OCI-LY3 (cell line): ENCODE measurements around the gene CAMK2B.

Experiments
- EZH2phosphoT487 ChIP-seq: fragments of 200-600 bp; shearing (Covaris generic); IDR thresholded peaks from 2 replicates; pipeline ENCODE4 v1.6.1; 2018; ENCODE audit warnings: antibody characterized with exemption, mixed run types, low read depth
- TF ChIP-seq, protein P1 (sequence below): fragments of 200-600, 300-600 bp; sonication (generic); IDR thresholded peaks from 2 replicates; pipeline ENCODE4 v1.5.1; 2014; ENCODE audit warnings: antibody characterized with exemption, low read length, low read depth

DNA sequence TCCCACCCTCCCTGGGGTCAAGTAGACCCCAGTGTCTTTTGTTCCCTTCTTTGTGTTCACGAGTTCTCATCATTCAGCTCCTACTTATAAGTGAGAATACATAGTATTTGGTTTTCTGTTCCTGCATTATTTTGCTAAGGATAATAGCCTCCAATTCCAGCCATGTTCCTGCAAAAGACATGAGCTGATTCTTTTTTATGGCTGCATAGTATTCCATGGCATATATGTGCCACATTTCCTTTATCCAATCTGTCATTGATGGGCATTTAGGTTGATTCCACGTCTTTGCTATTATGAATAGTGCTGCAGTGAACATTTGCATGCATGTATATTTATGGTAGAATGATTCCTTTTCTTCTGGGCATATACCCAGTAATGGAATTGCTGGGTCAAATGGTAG lies 28.3 kb upstream of the CAMK2B start:
- TF ChIP-seq, protein P1, sequence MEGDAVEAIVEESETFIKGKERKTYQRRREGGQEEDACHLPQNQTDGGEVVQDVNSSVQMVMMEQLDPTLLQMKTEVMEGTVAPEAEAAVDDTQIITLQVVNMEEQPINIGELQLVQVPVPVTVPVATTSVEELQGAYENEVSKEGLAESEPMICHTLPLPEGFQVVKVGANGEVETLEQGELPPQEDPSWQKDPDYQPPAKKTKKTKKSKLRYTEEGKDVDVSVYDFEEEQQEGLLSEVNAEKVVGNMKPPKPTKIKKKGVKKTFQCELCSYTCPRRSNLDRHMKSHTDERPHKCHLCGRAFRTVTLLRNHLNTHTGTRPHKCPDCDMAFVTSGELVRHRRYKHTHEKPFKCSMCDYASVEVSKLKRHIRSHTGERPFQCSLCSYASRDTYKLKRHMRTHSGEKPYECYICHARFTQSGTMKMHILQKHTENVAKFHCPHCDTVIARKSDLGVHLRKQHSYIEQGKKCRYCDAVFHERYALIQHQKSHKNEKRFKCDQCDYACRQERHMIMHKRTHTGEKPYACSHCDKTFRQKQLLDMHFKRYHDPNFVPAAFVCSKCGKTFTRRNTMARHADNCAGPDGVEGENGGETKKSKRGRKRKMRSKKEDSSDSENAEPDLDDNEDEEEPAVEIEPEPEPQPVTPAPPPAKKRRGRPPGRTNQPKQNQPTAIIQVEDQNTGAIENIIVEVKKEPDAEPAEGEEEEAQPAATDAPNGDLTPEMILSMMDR, result no peak
- TF ChIP-seq EZH2phosphoT487, result no peak
